SJCRH30 (cell line): ENCODE measurements around the gene MYO1B. TPM values are rescaled to one million over a fixed set of nuclear protein-coding genes. Genes with fewer than 3 reads are reported as not detected.

Experiments used
- DNase-seq, 2 experiments: peaks; one replicate each; pipeline ENCODE4 v3.0.0-alpha.2; 2015 to 2020
- H3K27ac ChIP-seq: fragments of 250-450 bp; sonication (Bioruptor Pico); 2 replicates; pipeline ENCODE4 v1.5.1; 2020; ENCODE audit warnings: mild to moderate bottlenecking, moderate library complexity
- H3K27me3 ChIP-seq: fragments of 250-450 bp; sonication (Bioruptor Pico); 2 replicates; pipeline ENCODE4 v1.5.1; 2020; ENCODE audit warnings: mild to moderate bottlenecking, moderate library complexity
- H3K36me3 ChIP-seq: fragments of 250-450 bp; sonication (Bioruptor Pico); 2 replicates; pipeline ENCODE4 v1.5.1; 2020; ENCODE audit warnings: mild to moderate bottlenecking, moderate library complexity
- H3K4me1 ChIP-seq: fragments of 250-450 bp; sonication (Bioruptor Pico); 2 replicates; pipeline ENCODE4 v1.5.1; 2020; ENCODE audit warnings: mild to moderate bottlenecking, moderate library complexity
- H3K4me3 ChIP-seq: fragments of 250-450 bp; sonication (Bioruptor Pico); 2 replicates; pipeline ENCODE4 v1.5.1; 2020; ENCODE audit warnings: mild to moderate bottlenecking, moderate library complexity
- H3K9me3 ChIP-seq: fragments of 250-450 bp; sonication (Bioruptor Pico); replicated peaks from 2 replicates; pipeline ENCODE4 v1.5.1; 2020; ENCODE audit warnings: mild to moderate bottlenecking, moderate library complexity
- total RNA-seq: library from RNA; depleted of rRNA; stranded (reverse); fragments of >200 nt; shearing (Covaris generic); gene quantifications from 2 replicates; pipeline ENCODE4 v1.2.3, GENCODE V29; 2014

The MYO1B gene
- total RNA-seq, 1 experiment from 2014 or later = 265 TPM

GRCh38 chr2:191217580-191217979 is 27.6 kb upstream of the MYO1B start:
- DNase-seq = peak in 1 of 2 experiments; percentile 57
- Histone ChIP-seq H3K4me1 (peaks cover 10% of the 10 kb centered on the region), H3K27ac (no peak overlapping the region)

GRCh38 chr2:191218292-191218898 is 26.8 kb upstream of the MYO1B start:
- peaks cover 10% of the 10 kb centered on the region for H3K4me1 ChIP-seq
- no peak overlapping the region for H3K27ac ChIP-seq
- H3K36me3 ChIP-seq = no peaks in the 10 kb centered on the region
- DNase-seq = peak; percentile 91 to 98
- no peaks in the 10 kb centered on the region for H3K27me3 ChIP-seq
- no peak overlapping the region for H3K4me3 ChIP-seq
- no peaks in the 10 kb centered on the region for H3K9me3 ChIP-seq

More at GRCh38 chr2:191217580-191217979, 27.6 kb upstream of the MYO1B start:
- H3K36me3 ChIP-seq = no peaks in the 10 kb centered on the region
- H3K4me3 ChIP-seq = no peak overlapping the region
- peaks cover 3% of the 10 kb centered on the region; the same call in 1 of the 2 replicates for H3K9me3 ChIP-seq
- H3K27me3 ChIP-seq = no peaks in the 10 kb centered on the region

- Histone ChIP-seq H3K36me3 (no peaks in the 10 kb centered on the region), H3K4me1 (peaks cover 10% of the 10 kb centered on the region), H3K27ac (no peak overlapping the region), H3K4me3 (no peak overlapping the region), H3K27me3 (no peaks in the 10 kb centered on the region), H3K9me3 (no peaks in the 10 kb centered on the region)
- DNase-seq = no peak
Observed at GRCh38 chr2:191220671-191221070, 24.5 kb upstream of the MYO1B start.

- H3K9me3 ChIP-seq = no peaks in the 10 kb centered on the region
- no peaks in the 10 kb centered on the region for H3K27me3 ChIP-seq
- no peak overlapping the region for H3K27ac ChIP-seq
- no peaks in the 10 kb centered on the region for H3K36me3 ChIP-seq
- peaks cover 10% of the 10 kb centered on the region for H3K4me1 ChIP-seq
- DNase-seq = no peak
- H3K4me3 ChIP-seq = no peak overlapping the region
Observed at GRCh38 chr2:191221666-191222065, 23.5 kb upstream of the MYO1B start.

- Histone ChIP-seq H3K9me3 (no peaks in the 10 kb centered on the region), H3K27ac (no peak overlapping the region), H3K4me1 (peaks cover 7% of the 10 kb centered on the region), H3K27me3 (no peaks in the 10 kb centered on the region), H3K4me3 (no peak overlapping the region), H3K36me3 (no peaks in the 10 kb centered on the region)
- peak in 1 of 2 experiments; percentile 59 for DNase-seq
Observed at GRCh38 chr2:191222507-191222906, 22.7 kb upstream of the MYO1B start.

- Histone ChIP-seq H3K27me3 (no peaks in the 10 kb centered on the region), H3K36me3 (no peaks in the 10 kb centered on the region), H3K27ac (no peak overlapping the region), H3K4me1 (peaks cover 2% of the 10 kb centered on the region), H3K9me3 (no peaks in the 10 kb centered on the region), H3K4me3 (no peak overlapping the region)
- no peak for DNase-seq
Observed at GRCh38 chr2:191222952-191223351, 22.3 kb upstream of the MYO1B start.

- Histone ChIP-seq H3K9me3 (no peaks in the 10 kb centered on the region), H3K4me3 (no peak overlapping the region), H3K4me1 (peaks cover 4% of the 10 kb centered on the region), H3K27me3 (no peaks in the 10 kb centered on the region), H3K27ac (no peak overlapping the region), H3K36me3 (no peaks in the 10 kb centered on the region)
- DNase-seq = no peak
Observed at GRCh38 chr2:191225126-191225525, 20.1 kb upstream of the MYO1B start.

GRCh38 chr2:191225690-191226089 is 19.5 kb upstream of the MYO1B start:
- Histone ChIP-seq H3K4me3 (no peak overlapping the region), H3K27ac (no peak overlapping the region), H3K4me1 (peaks cover 8% of the 10 kb centered on the region), H3K27me3 (no peaks in the 10 kb centered on the region), H3K9me3 (no peaks in the 10 kb centered on the region), H3K36me3 (no peaks in the 10 kb centered on the region)
- DNase-seq = no peak

GRCh38 chr2:191226196-191226595 is 19.0 kb upstream of the MYO1B start:
- Histone ChIP-seq H3K4me3 (no peak overlapping the region), H3K27me3 (no peaks in the 10 kb centered on the region), H3K27ac (no peak overlapping the region), H3K9me3 (no peaks in the 10 kb centered on the region), H3K36me3 (no peaks in the 10 kb centered on the region), H3K4me1 (peaks cover 8% of the 10 kb centered on the region)
- DNase-seq = no peak

GRCh38 chr2:191228333-191228732 is 16.9 kb upstream of the MYO1B start:
- H3K4me3 ChIP-seq = no peak overlapping the region
- no peaks in the 10 kb centered on the region for H3K9me3 ChIP-seq
- no peak for DNase-seq
- H3K27ac ChIP-seq = no peak overlapping the region
- no peaks in the 10 kb centered on the region for H3K36me3 ChIP-seq
- no peaks in the 10 kb centered on the region for H3K27me3 ChIP-seq
- H3K4me1 ChIP-seq = peaks cover 8% of the 10 kb centered on the region

GRCh38 chr2:191228861-191229260 is 16.3 kb upstream of the MYO1B start:
- DNase-seq = no peak

GRCh38 chr2:191230174-191230573 is 15.0 kb upstream of the MYO1B start:
- no peaks in the 10 kb centered on the region for H3K36me3 ChIP-seq
- peak; percentile 49 to 54 for DNase-seq
- H3K9me3 ChIP-seq = no peaks in the 10 kb centered on the region
- H3K4me1 ChIP-seq = peaks cover 8% of the 10 kb centered on the region
- H3K27ac ChIP-seq = no peak overlapping the region; the same call in 1 of the 2 replicates
- H3K4me3 ChIP-seq = no peak overlapping the region
- no peaks in the 10 kb centered on the region for H3K27me3 ChIP-seq

More at GRCh38 chr2:191228861-191229260, 16.3 kb upstream of the MYO1B start:
- Histone ChIP-seq H3K27me3 (no peaks in the 10 kb centered on the region), H3K4me1 (peaks cover 8% of the 10 kb centered on the region), H3K4me3 (no peak overlapping the region), H3K27ac (no peak overlapping the region), H3K9me3 (no peaks in the 10 kb centered on the region), H3K36me3 (no peaks in the 10 kb centered on the region)

GRCh38 chr2:191231995-191232394 is 13.2 kb upstream of the MYO1B start:
- Histone ChIP-seq H3K9me3 (no peaks in the 10 kb centered on the region), H3K36me3 (no peaks in the 10 kb centered on the region), H3K4me3 (no peak overlapping the region), H3K27me3 (no peaks in the 10 kb centered on the region), H3K4me1 (peaks cover 8% of the 10 kb centered on the region), H3K27ac (no peak overlapping the region)
- DNase-seq = no peak

GRCh38 chr2:191233533-191233932 is 11.7 kb upstream of the MYO1B start:
- H3K4me3 ChIP-seq = no peak overlapping the region
- H3K27me3 ChIP-seq = no peaks in the 10 kb centered on the region
- no peak overlapping the region for H3K27ac ChIP-seq
- DNase-seq = no peak
- H3K4me1 ChIP-seq = peaks cover 8% of the 10 kb centered on the region
- H3K36me3 ChIP-seq = no peaks in the 10 kb centered on the region
- no peaks in the 10 kb centered on the region for H3K9me3 ChIP-seq

GRCh38 chr2:191234376-191234775 is 10.8 kb upstream of the MYO1B start:
- no peaks in the 10 kb centered on the region for H3K27me3 ChIP-seq
- DNase-seq = no peak
- H3K9me3 ChIP-seq = no peaks in the 10 kb centered on the region
- peaks cover 8% of the 10 kb centered on the region for H3K4me1 ChIP-seq
- H3K27ac ChIP-seq = no peak overlapping the region
- no peak overlapping the region for H3K4me3 ChIP-seq
- no peaks in the 10 kb centered on the region for H3K36me3 ChIP-seq

GRCh38 chr2:191240871-191241270 is 4.3 kb upstream of the MYO1B start:
- H3K4me1 ChIP-seq = no peaks in the 10 kb centered on the region
- H3K9me3 ChIP-seq = no peaks in the 10 kb centered on the region
- H3K27me3 ChIP-seq = no peaks in the 10 kb centered on the region
- DNase-seq = no peak
- H3K27ac ChIP-seq = no peak overlapping the region
- no peak overlapping the region for H3K4me3 ChIP-seq
- H3K36me3 ChIP-seq = no peaks in the 10 kb centered on the region
